Measurements from ENCODE around the gene CYP4F11. TPM values are rescaled to one million over a fixed set of nuclear protein-coding genes. Genes with fewer than 3 reads are reported as not detected.

CYP4F11 gene
- total RNA-seq, 1 donor from 2014 or later = 3.5 TPM

- TF ChIP-seq CTCF (IDR thresholded peaks at IDR 0.05) = no peak
- intact Hi-C loops (cut with DNase I) = no loop called here
- no peaks in the 10 kb centered on the region for H3K36me3 ChIP-seq
- no peaks in the 10 kb centered on the region for H3K4me1 ChIP-seq
- DNase-seq (no peak), ATAC-seq (no peak)
- no peaks in the 10 kb centered on the region for H3K9me3 ChIP-seq
- H3K27ac ChIP-seq = no peak overlapping the region
- H3K4me3 ChIP-seq = no peak overlapping the region
- H3K27me3 ChIP-seq (ENCODE audit: low read depth) = peaks cover 9% of the 10 kb centered on the region
Measured at GRCh38 chr19:15897026-15897737, 37.1 kb downstream of the CYP4F11 start.

DNA sequence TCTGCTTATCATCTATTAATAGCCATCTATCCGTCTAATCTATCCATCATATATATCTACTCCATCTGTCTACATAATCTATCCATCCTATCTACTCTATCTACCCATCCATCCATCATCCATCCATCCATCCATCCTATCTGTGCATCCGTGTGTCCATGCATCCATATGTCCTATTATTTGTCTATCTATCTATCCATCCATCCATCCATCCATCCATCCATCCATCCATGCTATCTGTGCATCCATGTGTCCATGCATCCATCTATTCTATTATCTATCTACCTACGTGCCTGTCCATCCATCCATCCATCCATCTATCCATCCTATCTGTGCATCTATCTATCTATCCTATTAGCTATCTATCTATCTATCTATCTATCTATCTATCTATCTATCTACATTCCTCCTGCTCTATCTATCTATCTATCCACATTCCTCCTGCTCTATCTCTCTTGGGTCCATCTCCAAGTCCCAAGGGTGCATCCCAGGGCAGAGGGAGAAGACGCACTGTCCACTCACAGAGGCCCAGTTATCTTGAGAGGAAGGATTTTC lies 38.4 kb downstream of the CYP4F11 start:
- no peak for ATAC-seq
- Histone ChIP-seq H3K4me1 (no peaks in the 10 kb centered on the region), H3K27me3 (ENCODE audit: low read depth) (peaks cover 9% of the 10 kb centered on the region), H3K36me3 (no peaks in the 10 kb centered on the region), H3K9me3 (no peaks in the 10 kb centered on the region), H3K4me3 (no peak overlapping the region), H3K27ac (no peak overlapping the region)
- intact Hi-C loops (cut with DNase I) = no loop called here
- no peak for DNase-seq
- no peak for TF ChIP-seq CTCF (IDR thresholded peaks at IDR 0.05)

- no peaks in the 10 kb centered on the region for H3K9me3 ChIP-seq
- H3K27me3 ChIP-seq (ENCODE audit: low read depth) = peaks cover 4% of the 10 kb centered on the region
- ATAC-seq (no peak), DNase-seq (no peak)
- intact Hi-C loops (cut with DNase I) = no loop called here
- no peaks in the 10 kb centered on the region for H3K36me3 ChIP-seq
- H3K4me1 ChIP-seq = no peaks in the 10 kb centered on the region
- no peak overlapping the region for H3K27ac ChIP-seq
- TF ChIP-seq CTCF (IDR thresholded peaks at IDR 0.05) = no peak
- H3K4me3 ChIP-seq = no peak overlapping the region
Measured at GRCh38 chr19:15894359-15894758, 40.0 kb downstream of the CYP4F11 start.

DNA sequence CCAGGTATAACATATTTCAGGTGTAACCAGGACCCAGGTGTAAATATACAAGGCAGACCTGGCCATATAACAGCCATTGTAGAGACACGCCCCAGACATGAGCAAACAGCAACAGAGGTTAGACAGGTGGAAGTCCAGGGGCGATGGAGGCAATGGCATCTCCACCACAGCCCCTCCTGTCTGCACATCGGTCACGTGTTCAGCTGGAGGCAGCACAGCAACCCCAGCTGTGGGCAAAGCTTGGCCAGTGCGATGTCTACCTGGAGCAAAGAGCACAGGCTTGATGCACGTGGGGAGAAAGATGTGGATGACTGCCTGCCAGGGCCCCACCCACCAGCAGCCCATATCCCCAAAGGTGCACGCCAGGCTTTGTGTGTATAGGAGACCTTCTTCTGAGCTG lies 40.9 kb downstream of the CYP4F11 start:
- ATAC-seq (no peak), DNase-seq (no peak)
- Histone ChIP-seq H3K4me3 (no peak overlapping the region), H3K27me3 (ENCODE audit: low read depth) (peaks cover 3% of the 10 kb centered on the region), H3K27ac (no peak overlapping the region), H3K4me1 (no peaks in the 10 kb centered on the region), H3K36me3 (no peaks in the 10 kb centered on the region), H3K9me3 (no peaks in the 10 kb centered on the region)
- no peak for TF ChIP-seq CTCF (IDR thresholded peaks at IDR 0.05)
- intact Hi-C loops (cut with DNase I) = no loop called here

DNA sequence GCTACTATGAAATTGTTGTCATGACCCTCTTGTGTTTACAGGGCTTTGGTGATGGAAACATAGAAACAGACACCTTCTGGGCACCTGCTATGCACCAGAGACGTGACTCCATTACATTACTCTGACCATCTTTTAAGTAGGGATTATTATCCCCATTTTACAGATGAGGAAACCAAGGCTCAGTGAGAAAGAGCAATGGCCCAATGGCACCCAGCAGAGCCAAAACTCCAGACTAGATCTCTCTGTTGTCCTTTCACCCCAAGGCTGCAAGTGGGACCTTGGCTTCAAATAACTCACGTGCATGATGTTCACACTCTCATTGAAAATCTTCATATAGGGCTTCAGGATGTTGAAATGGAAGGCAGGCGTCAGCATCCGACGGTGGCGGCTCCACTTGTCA lies 42.3 kb downstream of the CYP4F11 start:
- intact Hi-C loops (cut with DNase I) = no loop called here
- H3K4me3 ChIP-seq = no peak overlapping the region

More for the DNA sequence above, 42.3 kb downstream of the CYP4F11 start:
- Histone ChIP-seq H3K4me1 (no peaks in the 10 kb centered on the region), H3K27ac (no peak overlapping the region), H3K9me3 (no peaks in the 10 kb centered on the region), H3K36me3 (no peaks in the 10 kb centered on the region), H3K27me3 (ENCODE audit: low read depth) (no peaks in the 10 kb centered on the region)
- ATAC-seq (no peak), DNase-seq (no peak)
- no peak for TF ChIP-seq CTCF (IDR thresholded peaks at IDR 0.05)

All from lower lobe of right lung (tissue), 2 donors.